ENCODE results near the gene TALDO1. TPM values are rescaled to one million over a fixed set of nuclear protein-coding genes. Genes with fewer than 3 reads are reported as not detected.

The TALDO1 gene
- total and polyA plus RNA-seq, 4 donors: 72.5 to 181 (median 128) TPM

- Histone ChIP-seq H3K9me3 (ENCODE audit: control insufficient read depth in 4 of 4, low read length in 3 of 4) (no peaks in the 10 kb centered on the region), H3K9ac (ENCODE audit: low read depth in 1 of 2, low read length in 2 of 2) (no peak overlapping the region), H3K36me3 (ENCODE audit: control insufficient read depth in 4 of 4, insufficient read depth in 3 of 4, low read depth in 1 of 4, low read length in 3 of 4) (peaks cover 0 to 5% (median 1%) of the 10 kb centered on the region in 4 donors), H3K27me3 (ENCODE audit: control insufficient read depth in 4 of 4, insufficient read depth in 4 of 4, low read length in 3 of 4) (no peaks in the 10 kb centered on the region), H3K27ac (ENCODE audit: low read depth in 1 of 2, low read length in 2 of 2) (no peak overlapping the region), H3K4me1 (ENCODE audit: control insufficient read depth in 4 of 4, insufficient read depth in 4 of 4, low read length in 3 of 4) (peaks cover 18 to 34% (median 26%) of the 10 kb centered on the region in 4 donors), H3K4me3 (ENCODE audit: low read depth in 1 of 3, low read length in 3 of 3) (no peak overlapping the region)
- no peak for DNase-seq (ENCODE audit: low spot score)
- TF ChIP-seq TAF1 (conservative IDR thresholded peaks at IDR 0.05): no peak
- TF ChIP-seq GABPA (IDR thresholded peaks at IDR 0.05 in 1 of 2, conservative IDR thresholded peaks at IDR 0.05 in 1 of 2): no peak
- TF ChIP-seq EGR1 (IDR thresholded peaks at IDR 0.05; ENCODE audit: low read depth in 2 of 2): no peak
- no peak for TF ChIP-seq HNF4A (conservative IDR thresholded peaks at IDR 0.05)
- no peak for TF ChIP-seq NR2F2 (IDR thresholded peaks at IDR 0.05)
- no peak for TF ChIP-seq RAD21 (IDR thresholded peaks at IDR 0.05)
- TF ChIP-seq, protein P1, sequence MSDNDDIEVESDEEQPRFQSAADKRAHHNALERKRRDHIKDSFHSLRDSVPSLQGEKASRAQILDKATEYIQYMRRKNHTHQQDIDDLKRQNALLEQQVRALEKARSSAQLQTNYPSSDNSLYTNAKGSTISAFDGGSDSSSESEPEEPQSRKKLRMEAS (IDR thresholded peaks at IDR 0.05): no peak
- no peak for TF ChIP-seq YY1 (IDR thresholded peaks at IDR 0.05)
- TF ChIP-seq, protein P2, sequence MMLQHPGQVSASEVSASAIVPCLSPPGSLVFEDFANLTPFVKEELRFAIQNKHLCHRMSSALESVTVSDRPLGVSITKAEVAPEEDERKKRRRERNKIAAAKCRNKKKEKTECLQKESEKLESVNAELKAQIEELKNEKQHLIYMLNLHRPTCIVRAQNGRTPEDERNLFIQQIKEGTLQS (IDR thresholded peaks at IDR 0.05): no peak
- TF ChIP-seq REST (IDR thresholded peaks at IDR 0.05): no peak
- TF ChIP-seq CTCF (IDR thresholded peaks at IDR 0.05; ENCODE audit: low read depth, low read length, missing input control): no peak
- no peak for TF ChIP-seq RXRA (IDR thresholded peaks at IDR 0.05)
- WGBS: 95% methylated on average over 20 of the region's 20 CpGs
These were observed 54.0 kb downstream of the TALDO1 start for GRCh38 chr11:801097-801780.

GRCh38 chr11:802018-802617 is 54.9 kb downstream of the TALDO1 start:
- H3K9me3 ChIP-seq (ENCODE audit: control insufficient read depth in 4 of 4, low read length in 3 of 4): no peaks in the 10 kb centered on the region
- no peak overlapping the region for H3K4me3 ChIP-seq (ENCODE audit: low read depth in 1 of 3, low read length in 3 of 3)
- DNase-seq (ENCODE audit: low spot score): no peak
- H3K36me3 ChIP-seq (ENCODE audit: control insufficient read depth in 4 of 4, insufficient read depth in 3 of 4, low read depth in 1 of 4, low read length in 3 of 4): peaks cover 0 to 5% (median 1%) of the 10 kb centered on the region in 4 donors
- peaks cover 13 to 26% (median 20%) of the 10 kb centered on the region in 4 donors for H3K4me1 ChIP-seq (ENCODE audit: control insufficient read depth in 4 of 4, insufficient read depth in 4 of 4, low read length in 3 of 4)
- TF ChIP-seq SP1 (IDR thresholded peaks at IDR 0.05): no peak
- H3K9ac ChIP-seq (ENCODE audit: low read depth in 1 of 2, low read length in 2 of 2): no peak overlapping the region
- WGBS: 98% methylated on average over 21 of the region's 21 CpGs
- H3K27ac ChIP-seq (ENCODE audit: low read depth in 1 of 2, low read length in 2 of 2): no peak overlapping the region
- no peaks in the 10 kb centered on the region for H3K27me3 ChIP-seq (ENCODE audit: control insufficient read depth in 4 of 4, insufficient read depth in 4 of 4, low read length in 3 of 4)
